ENCODE data around the gene SOX4.

The SOX4 gene

DNA sequence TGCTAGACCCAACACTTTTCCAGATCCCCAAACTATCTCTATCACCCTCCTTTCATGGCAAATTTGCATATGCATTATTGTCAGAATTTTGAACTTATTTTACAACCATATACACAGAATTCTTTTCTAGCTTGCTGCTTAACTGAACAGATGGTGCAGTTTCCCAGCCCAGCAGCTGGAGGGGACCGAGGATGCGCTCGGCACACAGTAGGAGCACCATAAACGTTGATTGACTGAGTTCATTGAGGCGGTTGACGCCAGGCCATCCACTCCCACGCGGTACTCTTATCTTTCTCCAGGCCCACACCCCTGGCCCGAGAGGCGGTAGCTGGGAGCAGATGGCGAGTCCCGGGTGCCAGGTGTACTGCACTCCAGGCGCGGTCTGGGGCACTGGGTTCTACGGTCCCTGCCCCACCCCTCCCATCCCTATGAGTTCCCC lies 6.8 kb upstream of the SOX4 start:
- no peak for DNase-seq (ENCODE audit: low read depth)
- TF ChIP-seq POLR2A (IDR thresholded peaks at IDR 0.05; ENCODE audit: extremely low read depth, insufficient read length) (no peak), CTCF (IDR thresholded peaks at IDR 0.05; ENCODE audit: low read depth, low read length) (no peak), MAX (IDR thresholded peaks at IDR 0.05; ENCODE audit: low read depth, low read length) (no peak), MYC (IDR thresholded peaks at IDR 0.05; ENCODE audit: low read depth, low read length) (no peak)

GRCh38 chr6:21587179-21587960 lies 6.2 kb upstream of the SOX4 start:
- peak; percentile 80 for DNase-seq (ENCODE audit: low read depth)
- TF ChIP-seq POLR2A (IDR thresholded peaks at IDR 0.05; ENCODE audit: extremely low read depth, insufficient read length) (no peak), MAX (IDR thresholded peaks at IDR 0.05; ENCODE audit: low read depth, low read length) (no peak), MYC (IDR thresholded peaks at IDR 0.05; ENCODE audit: low read depth, low read length) (peak; percentile 40), CTCF (IDR thresholded peaks at IDR 0.05; ENCODE audit: low read depth, low read length) (no peak)
- H3K4me3 ChIP-seq (ENCODE audit: low read depth, low read length) = peak overlapping the region; percentile 66

More for the DNA sequence above, 6.8 kb upstream of the SOX4 start:
- no peak overlapping the region for H3K4me3 ChIP-seq (ENCODE audit: low read depth, low read length)

DNA sequence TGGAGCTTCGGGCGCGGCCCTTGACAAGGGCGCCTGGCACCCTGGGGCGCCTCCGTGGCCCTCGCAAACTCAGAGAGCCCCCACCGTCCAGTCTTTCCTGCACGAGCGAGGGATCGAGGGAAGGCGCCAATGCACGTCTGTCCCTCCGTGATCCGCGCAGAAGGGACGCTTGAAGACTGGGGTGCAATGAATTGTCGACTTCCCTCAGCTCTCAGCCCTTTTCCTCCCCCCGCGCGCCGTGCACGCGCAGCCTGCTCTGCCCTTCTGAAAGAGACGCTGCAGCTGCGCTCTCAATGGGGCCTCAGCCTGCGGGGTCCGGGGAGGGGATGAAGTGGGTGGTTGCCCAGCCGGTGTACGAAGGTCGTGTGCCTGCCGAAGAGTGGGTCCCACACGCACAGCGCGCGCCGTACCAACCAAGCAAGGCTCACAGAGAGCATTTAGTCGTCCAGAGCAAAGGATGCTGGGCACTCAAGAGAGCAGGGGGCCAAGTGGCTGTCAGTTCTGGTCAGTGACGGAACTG lies 5.5 kb upstream of the SOX4 start:
- peak; percentile 73 for DNase-seq (ENCODE audit: low read depth)
- peak overlapping the region; percentile 66 for H3K4me3 ChIP-seq (ENCODE audit: low read depth, low read length)
- TF ChIP-seq MYC (IDR thresholded peaks at IDR 0.05; ENCODE audit: low read depth, low read length) = no peak
- TF ChIP-seq POLR2A (IDR thresholded peaks at IDR 0.05; ENCODE audit: extremely low read depth, insufficient read length) = peak; percentile 17

DNA sequence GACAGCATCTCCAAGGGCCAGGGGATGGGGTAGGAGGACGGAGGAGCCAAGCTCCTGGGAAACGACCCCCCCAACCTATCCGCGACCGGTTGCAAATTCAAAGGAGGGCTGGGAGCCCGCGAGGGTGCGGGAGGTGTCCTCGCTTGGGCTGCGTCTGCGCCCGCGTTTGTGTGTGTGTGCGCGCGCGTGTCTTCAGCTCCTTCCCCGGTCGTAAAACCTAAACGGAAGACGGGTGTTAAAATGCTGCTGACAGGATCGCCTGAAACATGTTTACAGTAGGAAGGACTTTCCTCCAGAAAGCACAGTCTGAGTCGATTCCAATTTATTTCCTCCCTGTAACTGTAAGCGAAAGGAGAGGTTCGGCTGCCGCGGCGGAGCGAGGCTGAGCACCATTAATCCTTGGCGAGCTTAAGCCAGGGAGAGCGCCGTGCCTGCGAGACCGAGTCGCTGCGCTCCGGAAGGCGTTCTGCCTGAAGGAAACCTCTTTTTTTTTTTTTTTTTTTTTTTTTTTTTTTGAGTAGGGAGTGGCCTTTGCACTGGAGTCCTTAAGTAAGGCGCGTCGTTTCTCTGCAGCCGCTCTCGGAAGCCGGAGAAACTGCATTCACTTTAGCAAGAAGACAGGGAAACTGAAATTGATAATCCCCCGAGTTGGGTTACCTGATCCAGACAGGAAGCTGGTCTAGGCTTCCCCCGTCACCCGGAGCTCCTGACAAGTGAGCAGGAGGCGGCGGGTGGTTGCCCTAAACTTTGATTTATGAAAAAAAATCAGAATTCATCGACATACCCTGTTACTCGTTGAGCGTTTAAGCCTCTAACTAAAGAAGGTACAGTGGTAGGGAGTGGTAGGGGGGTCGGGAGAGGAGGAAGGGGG lies 4.8 kb upstream of the SOX4 start:
- TF ChIP-seq POLR2A (IDR thresholded peaks at IDR 0.05; ENCODE audit: extremely low read depth, insufficient read length) (peak; percentile 24), MYC (IDR thresholded peaks at IDR 0.05; ENCODE audit: low read depth, low read length) (no peak), MAX (IDR thresholded peaks at IDR 0.05; ENCODE audit: low read depth, low read length) (no peak), CTCF (IDR thresholded peaks at IDR 0.05; ENCODE audit: low read depth, low read length) (no peak)
- peak overlapping the region; percentile 66 for H3K4me3 ChIP-seq (ENCODE audit: low read depth, low read length)
- DNase-seq (ENCODE audit: low read depth) = peak; percentile 83

GRCh38 chr6:21589352-21590345 lies 3.9 kb upstream of the SOX4 start:
- peak; percentile 89 for DNase-seq (ENCODE audit: low read depth)
- peak overlapping the region; percentile 66 for H3K4me3 ChIP-seq (ENCODE audit: low read depth, low read length)
- TF ChIP-seq MAX (IDR thresholded peaks at IDR 0.05; ENCODE audit: low read depth, low read length) = peak; percentile 70
- no peak for TF ChIP-seq POLR2A (IDR thresholded peaks at IDR 0.05; ENCODE audit: extremely low read depth, insufficient read length)
- TF ChIP-seq MYC (IDR thresholded peaks at IDR 0.05; ENCODE audit: low read depth, low read length) = peak; percentile 73
- TF ChIP-seq CTCF (IDR thresholded peaks at IDR 0.05; ENCODE audit: low read depth, low read length) = peak; percentile 85

All from NB4 (cell line).